GM18867 (cell line): Measurements from ENCODE around the gene SATB1.
"Not testable (repeated sequence)": the region's sequence is repeated elsewhere in the genome, so short reads cannot be mapped to it uniquely, and the experiment has no call there.

ENCODE experiments used
- ATAC-seq: cut with Tn5 transposase; IDR thresholded peaks from one replicate; pipeline ENCODE4 v1.9.1; 2021; ENCODE audit warnings: mild to moderate bottlenecking, moderate library complexity; ENCODE audit not compliant: unreplicated experiment

The SATB1 gene

GRCh38 chr3:18355832-18356231, 69.3 kb downstream of the SATB1 start:
- ATAC-seq = no peak

- ATAC-seq = no peak
These were observed 70.4 kb downstream of the SATB1 start for GRCh38 chr3:18354701-18355100.

GRCh38 chr3:18351823-18352744, 73.1 kb downstream of the SATB1 start:
- no peak for ATAC-seq

GRCh38 chr3:18351069-18351628, 74.0 kb downstream of the SATB1 start:
- no peak for ATAC-seq

- ATAC-seq = no peak
These were observed 75.8 kb downstream of the SATB1 start for GRCh38 chr3:18349197-18349798.

GRCh38 chr3:18346097-18346496, 79.0 kb downstream of the SATB1 start:
- no peak for ATAC-seq

- ATAC-seq = no peak
These were observed 80.1 kb downstream of the SATB1 start for GRCh38 chr3:18345015-18345367.

- ATAC-seq = no peak
These were observed 80.7 kb downstream of the SATB1 start for GRCh38 chr3:18344306-18345014.

GRCh38 chr3:18343809-18344208, 81.3 kb downstream of the SATB1 start:
- ATAC-seq = no peak

GRCh38 chr3:18338827-18339514, 86.2 kb downstream of the SATB1 start:
- no peak for ATAC-seq

- ATAC-seq = no peak
These were observed 87.9 kb downstream of the SATB1 start for GRCh38 chr3:18337231-18337630.

GRCh38 chr3:18334837-18335601, 90.1 kb downstream of the SATB1 start:
- no peak for ATAC-seq

GRCh38 chr3:18330772-18331441, 94.2 kb downstream of the SATB1 start:
- ATAC-seq = not testable (repeated sequence)

GRCh38 chr3:18308096-18308650, 117.0 kb downstream of the SATB1 start:
- ATAC-seq = no peak

- no peak for ATAC-seq
These were observed 117.6 kb downstream of the SATB1 start for GRCh38 chr3:18307529-18307928.

GRCh38 chr3:18302517-18302916, 122.6 kb downstream of the SATB1 start:
- no peak for ATAC-seq

- no peak for ATAC-seq
These were observed 123.4 kb downstream of the SATB1 start for GRCh38 chr3:18301781-18302180.

GRCh38 chr3:18300916-18301315, 124.2 kb downstream of the SATB1 start:
- no peak for ATAC-seq

GRCh38 chr3:18297126-18297525, 128.0 kb downstream of the SATB1 start:
- ATAC-seq = no peak
